Prostate gland (tissue), 2 donors: ENCODE measurements around the gene BUB3.

Experiments used
- POLR2AphosphoS5 ChIP-seq: sonication (generic); formaldehyde crosslinking; IDR thresholded peaks from one replicate; pipeline ENCODE4 v1.6.1; 2017; ENCODE audit warnings: antibody characterized with exemption
- TF ChIP-seq, protein P1 (sequence below), 4 experiments: fragments of 200-600 bp in 2 of 4; fragments of 450-650 bp in 2 of 4; sonication (generic) in 2 of 4; IDR thresholded peaks; 1 replicate in 3 of 4; 2 replicates in 1 of 4; pipeline ENCODE4 v1.5.1; 2016 to 2019; ENCODE audit warnings: antibody characterized with exemption in 4 of 4, mild to moderate bottlenecking in 2 of 4, moderate library complexity in 2 of 4

DNA sequence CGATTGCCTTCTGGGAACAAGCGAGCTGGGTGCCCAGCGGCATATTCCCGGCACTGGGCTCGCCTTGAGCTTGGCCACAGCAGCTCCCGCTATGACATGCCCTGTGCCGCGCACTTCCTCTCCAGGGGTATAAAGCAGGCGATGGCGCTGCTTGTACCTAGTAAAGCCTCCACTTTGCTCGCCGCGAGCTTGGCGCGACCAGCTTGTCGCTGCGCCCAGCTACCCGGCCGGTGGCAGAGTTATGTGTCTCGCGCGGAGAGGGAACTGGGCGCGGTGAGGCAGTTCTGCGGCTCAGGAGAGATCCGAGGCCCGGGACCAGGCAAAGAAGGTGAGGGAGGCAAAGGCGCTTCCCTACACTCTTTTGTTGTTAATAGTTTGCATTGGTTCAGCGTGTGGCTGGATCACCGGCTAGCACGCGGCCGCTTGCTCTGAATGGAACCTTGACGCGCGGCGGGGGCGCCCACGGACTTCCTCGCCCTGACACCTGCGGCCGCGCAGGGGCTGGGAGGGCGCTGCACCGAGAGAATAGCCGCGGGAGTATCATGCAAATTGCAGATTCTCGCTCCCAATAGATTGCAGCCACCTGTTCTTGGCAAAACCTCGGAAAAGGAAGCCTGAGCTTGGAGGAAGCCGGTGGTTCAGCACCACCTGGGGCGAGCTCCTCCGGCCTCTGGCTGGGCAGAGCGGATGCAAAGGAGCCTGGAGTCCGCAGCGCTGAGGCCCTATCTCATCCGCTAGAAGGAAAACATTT lies 3.0 kb upstream of the BUB3 start:
- TF ChIP-seq POLR2AphosphoS5, result no peak
- TF ChIP-seq, protein P1, sequence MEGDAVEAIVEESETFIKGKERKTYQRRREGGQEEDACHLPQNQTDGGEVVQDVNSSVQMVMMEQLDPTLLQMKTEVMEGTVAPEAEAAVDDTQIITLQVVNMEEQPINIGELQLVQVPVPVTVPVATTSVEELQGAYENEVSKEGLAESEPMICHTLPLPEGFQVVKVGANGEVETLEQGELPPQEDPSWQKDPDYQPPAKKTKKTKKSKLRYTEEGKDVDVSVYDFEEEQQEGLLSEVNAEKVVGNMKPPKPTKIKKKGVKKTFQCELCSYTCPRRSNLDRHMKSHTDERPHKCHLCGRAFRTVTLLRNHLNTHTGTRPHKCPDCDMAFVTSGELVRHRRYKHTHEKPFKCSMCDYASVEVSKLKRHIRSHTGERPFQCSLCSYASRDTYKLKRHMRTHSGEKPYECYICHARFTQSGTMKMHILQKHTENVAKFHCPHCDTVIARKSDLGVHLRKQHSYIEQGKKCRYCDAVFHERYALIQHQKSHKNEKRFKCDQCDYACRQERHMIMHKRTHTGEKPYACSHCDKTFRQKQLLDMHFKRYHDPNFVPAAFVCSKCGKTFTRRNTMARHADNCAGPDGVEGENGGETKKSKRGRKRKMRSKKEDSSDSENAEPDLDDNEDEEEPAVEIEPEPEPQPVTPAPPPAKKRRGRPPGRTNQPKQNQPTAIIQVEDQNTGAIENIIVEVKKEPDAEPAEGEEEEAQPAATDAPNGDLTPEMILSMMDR (IDR thresholded peaks at IDR 0.05), result no peak
